Stomach (tissue), 9 donors: ENCODE measurements around the gene MISP. TPM values are rescaled to one million over a fixed set of nuclear protein-coding genes. Genes with fewer than 3 reads are reported as not detected.
A peak's percentile ranks its signal among the peaks of the same experiment; 100 is the strongest.

Experiments used
- DNase-seq, 2 donors: peaks; one replicate each; pipeline versions ENCODE4 v3.0.0 to v3.0.0-alpha.2; 2013 to 2019
- H3K27ac ChIP-seq, 5 donors: fragments of 200-600 bp in 4 of 5; sonication (generic) in 4 of 5; one replicate each; pipeline ENCODE4 v1.5.1; 2013 to 2019; ENCODE audit warnings: mild to moderate bottlenecking in 1 of 5, moderate library complexity in 1 of 5
- H3K27me3 ChIP-seq, 3 donors: fragments of 200-600 bp; sonication (generic); one replicate each; pipeline ENCODE4 v1.5.1; 2017 to 2019; ENCODE audit warnings: mixed run types in 1 of 3
- H3K36me3 ChIP-seq, 4 donors: fragments of 200-600 bp; sonication (generic); 1 replicate in 3 of 4; 2 replicates in 1 of 4; pipeline ENCODE4 v1.5.1; 2016 to 2019
- H3K4me1 ChIP-seq, 4 donors: fragments of 200-600 bp; sonication (generic); one replicate each; pipeline ENCODE4 v1.5.1; 2016 to 2019
- H3K4me3 ChIP-seq, 4 donors: fragments of 200-600 bp; sonication (generic) in 3 of 4; one replicate each; pipeline ENCODE4 v1.5.1; 2016 to 2019; ENCODE audit warnings: mild to moderate bottlenecking in 1 of 4
- H3K9me3 ChIP-seq, 4 donors: fragments of 200-600 bp; sonication (generic); one replicate each; pipeline ENCODE4 v1.5.1; 2016 to 2019
- CTCF ChIP-seq, 7 experiments: fragments of 450-650 bp in 4 of 7; fragments of 200-600 bp in 3 of 7; sonication (generic) in 3 of 7; IDR thresholded peaks; one replicate each; pipeline ENCODE4 v1.5.1; 2016 to 2019; ENCODE audit warnings: antibody characterized with exemption in 7 of 7, control low read depth in 2 of 7, mild to moderate bottlenecking in 1 of 7
- EP300 ChIP-seq: sonication (generic); formaldehyde crosslinking; IDR thresholded peaks from one replicate; pipeline ENCODE4 v1.6.1; 2017; ENCODE audit warnings: antibody characterized with exemption
- POLR2A ChIP-seq, 4 donors: fragments of 450-650 bp; IDR thresholded peaks; one replicate each; pipeline ENCODE4 v1.6.1; 2016; ENCODE audit warnings: antibody characterized with exemption in 4 of 4, control low read depth in 2 of 4, mild to moderate bottlenecking in 1 of 4, moderate library complexity in 1 of 4
- POLR2AphosphoS5 ChIP-seq, 3 donors: sonication (generic); formaldehyde crosslinking; IDR thresholded peaks; one replicate each; pipeline ENCODE4 v1.6.1; 2016; ENCODE audit warnings: antibody characterized with exemption in 3 of 3
- WGBS, 5 donors: extraction: QIAGEN DNeasy Blood & Tissue Kit in 3 of 5; methylation state at CpG; one replicate each; pipeline versions ENCODE4 v1.1.5 to v1.1.7; 2013 to 2018; 5-methylcytosine and 5-hydroxymethylcytosine counted together
- intact Hi-C: fragments of 100-400 bp; cut with DNase I; formaldehyde crosslinking; loops from one replicate; pipeline ENCODE4 v1.15.1; 2023; ENCODE audit warnings: low total_unique reads
- polyA plus RNA-seq, 3 donors: library from polyadenylated mRNA; stranded (reverse); fragments of 200-250 nt; gene quantifications; one replicate each; pipeline ENCODE4 v1.2.3, GENCODE V29; 2013
- total RNA-seq, 5 donors: library from RNA; depleted of rRNA; stranded (reverse); fragments of >200 nt; gene quantifications; one replicate each; pipeline versions ENCODE4 v1.1.0 to v1.2.3, GENCODE V29; 2014 to 2016
- donor health status: healthy with polysubstance abuse.
- donor health status: Bipolar disorder and iron deficiency.
- donor health status: healthy.

The MISP gene
- total and polyA plus RNA-seq, 8 donors, result 2.1 to 149 (median 12.7) TPM

- WGBS, 5 donors, result 0 to 2% (median 1%) methylated on average over 13 to 44 of the region's 44 CpGs
- H3K36me3 ChIP-seq, result peaks cover 16 to 36% (median 26%) of the 10 kb centered on the region in 4 donors
- intact Hi-C loops, result no loop called here
- peak in 1 of 2 donors; percentile 56 for DNase-seq
- H3K9me3 ChIP-seq, result no peaks in the 10 kb centered on the region
- no peak for TF ChIP-seq POLR2A (IDR thresholded peaks at IDR 0.05)
- no peak for TF ChIP-seq CTCF (IDR thresholded peaks at IDR 0.05)
- no peak for TF ChIP-seq EP300
- no peak for TF ChIP-seq POLR2AphosphoS5 (IDR thresholded peaks at IDR 0.05)
- peaks cover 61 to 69% (median 68%) of the 10 kb centered on the region in 4 donors for H3K4me1 ChIP-seq
- H3K27ac ChIP-seq, result peak overlapping the region; percentile 94 to 100 (median 96)
- peak overlapping the region; percentile 96 to 99 (median 97) for H3K4me3 ChIP-seq
- H3K27me3 ChIP-seq, result no peaks in the 10 kb centered on the region
These were observed 47.6 kb downstream of the MISP start for GRCh38 chr19:798415-799075.

- Histone ChIP-seq H3K4me1 (peaks cover 64 to 76% (median 74%) of the 10 kb centered on the region in 4 donors), H3K9me3 (no peaks in the 10 kb centered on the region), H3K36me3 (peaks cover 24 to 43% (median 33%) of the 10 kb centered on the region in 4 donors), H3K4me3 (peak overlapping the region; percentile 96 to 99 (median 97)), H3K27me3 (no peaks in the 10 kb centered on the region), H3K27ac (peak overlapping the region; percentile 94 to 100 (median 96))
- intact Hi-C loops, result no loop called here
- 1 to 12% (median 8%) methylated on average over 13 to 28 of the region's 28 CpGs for WGBS, 5 donors
- peak in 1 of 2 donors; percentile 61 for DNase-seq
- TF ChIP-seq POLR2AphosphoS5 (IDR thresholded peaks at IDR 0.05), result no peak
These were observed 48.4 kb downstream of the MISP start for GRCh38 chr19:799076-799881.

GRCh38 chr19:800360-801029 lies 49.6 kb downstream of the MISP start:
- 17 to 34% (median 23%) methylated on average over 8 to 17 of the region's 17 CpGs for WGBS, 5 donors
- DNase-seq, result peak; percentile 69 to 70

More at GRCh38 chr19:800360-801029, 49.6 kb downstream of the MISP start:
- H3K4me3 ChIP-seq, result peak overlapping the region; percentile 8 to 97 (median 59)
- H3K4me1 ChIP-seq, result peaks cover 62 to 82% (median 72%) of the 10 kb centered on the region in 4 donors
- TF ChIP-seq EP300 (no peak), CTCF (IDR thresholded peaks at IDR 0.05) (no peak), POLR2AphosphoS5 (IDR thresholded peaks at IDR 0.05) (peak in 2 of 3 donors; percentile 8 to 30), POLR2A (IDR thresholded peaks at IDR 0.05) (no peak)
- no peaks in the 10 kb centered on the region for H3K27me3 ChIP-seq
- H3K9me3 ChIP-seq, result no peaks in the 10 kb centered on the region
- H3K36me3 ChIP-seq, result peaks cover 36 to 55% (median 45%) of the 10 kb centered on the region in 4 donors
- peak overlapping the region; percentile 43 to 100 (median 96) for H3K27ac ChIP-seq
- intact Hi-C loops, result no loop called here
